GM21526 (cell line): ENCODE results near the gene DLG3.

ENCODE experiments used
- ATAC-seq: cut with Tn5 transposase; IDR thresholded peaks from one replicate; pipeline ENCODE4 v1.9.1; 2021; ENCODE audit warnings: moderate library complexity; ENCODE audit not compliant: unreplicated experiment, low FRiP score

DLG3 gene

DNA sequence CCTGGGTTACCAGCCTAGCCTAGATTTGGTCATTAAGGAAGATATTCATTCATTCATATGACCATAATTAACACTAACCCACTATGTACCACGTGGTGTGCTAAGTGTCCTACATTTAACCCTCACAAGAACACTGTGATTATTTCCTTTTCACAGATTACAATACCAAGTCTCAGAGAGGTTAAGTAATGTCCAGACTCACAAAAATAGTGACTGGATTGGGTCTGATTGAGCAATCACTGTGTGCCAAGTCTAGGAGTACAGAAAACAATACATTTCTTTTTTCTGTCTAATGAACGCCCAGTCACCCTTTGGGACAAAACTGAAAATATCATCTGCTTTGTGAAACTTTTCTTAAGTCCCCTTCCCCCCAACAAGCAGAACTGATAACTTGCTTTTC lies 7.6 kb upstream of the DLG3 start:
- no peak for ATAC-seq

DNA sequence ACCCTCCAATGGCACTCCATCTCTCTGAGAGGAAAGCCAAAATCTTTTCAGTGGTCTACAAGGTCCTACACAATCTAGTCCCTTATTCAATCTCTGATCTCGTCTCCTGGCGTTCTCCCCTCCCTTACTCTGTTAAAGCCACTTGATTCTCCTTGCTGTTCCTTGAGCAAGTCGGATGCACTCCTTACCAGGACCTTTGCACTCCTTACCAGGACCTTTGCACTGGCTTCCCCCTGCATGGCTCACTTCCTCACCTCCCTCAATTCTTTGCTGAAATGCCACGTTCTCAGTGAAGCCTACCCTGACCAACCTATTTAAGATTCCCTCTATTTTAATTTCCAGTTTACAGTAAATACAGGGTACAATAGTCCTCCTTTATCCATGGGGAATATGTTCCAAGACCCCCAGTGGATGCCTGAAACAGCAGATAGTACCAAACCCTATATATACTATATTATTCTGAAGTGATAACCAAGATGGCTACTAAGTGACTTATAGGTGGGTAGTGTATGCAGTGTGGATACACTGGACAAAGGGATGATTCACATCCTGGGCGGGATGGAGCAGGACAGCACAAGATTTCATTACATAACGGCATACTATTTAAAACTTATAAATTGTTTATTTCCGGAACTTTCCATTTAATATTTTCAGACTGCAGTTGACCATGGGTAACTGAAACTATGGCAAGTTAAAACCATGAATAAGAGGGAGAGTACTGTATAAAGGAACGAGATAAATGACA lies 6.5 kb upstream of the DLG3 start:
- no peak for ATAC-seq

DNA sequence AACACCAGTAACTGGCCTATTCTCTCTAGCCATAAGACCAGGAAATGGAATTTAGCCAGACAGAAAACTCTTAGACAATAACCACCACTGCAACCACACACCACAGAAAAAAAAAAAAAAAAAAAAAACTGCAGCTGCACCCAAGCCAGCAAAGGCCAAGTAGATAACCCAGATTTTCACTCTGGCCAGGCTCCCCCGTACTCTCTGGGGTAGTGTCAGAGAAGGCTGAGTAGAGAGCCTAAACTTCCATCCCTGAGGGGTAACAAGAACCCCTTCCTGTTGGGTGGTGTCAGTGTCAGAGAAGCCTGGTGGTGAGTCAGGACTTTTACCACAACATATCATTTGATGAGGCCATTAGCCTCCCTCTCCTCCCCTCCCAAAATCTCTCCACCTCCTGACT lies 5.6 kb upstream of the DLG3 start:
- no peak for ATAC-seq

DNA sequence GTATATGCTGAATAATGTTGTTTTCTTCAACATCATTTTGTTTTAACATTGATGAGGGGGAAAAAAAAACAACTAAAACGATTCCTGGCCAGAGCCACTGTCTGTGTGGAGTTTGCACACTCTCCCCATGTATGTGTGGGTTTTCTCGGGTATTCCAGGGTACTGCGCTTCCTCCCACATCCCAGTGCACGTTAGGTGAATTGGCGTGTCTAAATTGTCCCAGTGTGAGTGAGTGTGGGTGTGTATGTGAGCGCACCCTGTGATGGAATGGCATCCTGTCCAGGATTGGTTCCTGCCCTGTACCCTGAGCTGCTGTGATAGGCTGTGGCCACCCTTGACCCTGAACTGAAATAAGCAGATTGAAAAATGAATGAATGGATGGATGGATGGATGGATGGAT lies 2.4 kb upstream of the DLG3 start:
- ATAC-seq, result no peak

DNA sequence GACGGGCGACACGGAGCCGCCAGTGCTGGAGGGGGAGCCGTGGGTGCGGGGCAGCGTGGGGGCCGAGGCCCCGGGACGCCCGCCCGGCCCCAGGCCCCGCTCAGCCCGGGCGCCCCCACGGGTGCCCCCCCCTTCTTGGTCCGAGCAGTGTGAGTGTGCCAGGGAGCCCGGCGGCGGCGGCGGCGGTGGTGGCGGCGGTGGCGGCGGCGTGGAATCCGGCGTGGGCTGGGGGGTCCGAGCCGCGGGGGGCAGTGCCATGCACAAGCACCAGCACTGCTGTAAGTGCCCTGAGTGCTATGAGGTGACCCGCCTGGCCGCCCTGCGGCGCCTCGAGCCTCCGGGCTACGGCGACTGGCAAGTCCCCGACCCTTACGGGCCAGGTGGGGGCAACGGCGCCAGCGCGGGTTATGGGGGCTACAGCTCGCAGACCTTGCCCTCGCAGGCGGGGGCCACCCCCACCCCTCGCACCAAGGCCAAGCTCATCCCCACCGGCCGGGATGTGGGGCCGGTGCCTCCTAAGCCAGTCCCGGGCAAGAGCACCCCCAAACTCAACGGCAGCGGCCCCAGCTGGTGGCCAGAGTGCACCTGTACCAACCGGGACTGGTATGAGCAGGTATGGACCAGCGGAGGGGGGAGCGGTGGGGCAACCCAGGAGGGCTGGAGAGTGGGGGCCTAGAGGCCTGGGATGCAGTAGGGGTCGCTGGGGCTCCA lies 466 bp downstream of the DLG3 start:
- no peak for ATAC-seq

DNA sequence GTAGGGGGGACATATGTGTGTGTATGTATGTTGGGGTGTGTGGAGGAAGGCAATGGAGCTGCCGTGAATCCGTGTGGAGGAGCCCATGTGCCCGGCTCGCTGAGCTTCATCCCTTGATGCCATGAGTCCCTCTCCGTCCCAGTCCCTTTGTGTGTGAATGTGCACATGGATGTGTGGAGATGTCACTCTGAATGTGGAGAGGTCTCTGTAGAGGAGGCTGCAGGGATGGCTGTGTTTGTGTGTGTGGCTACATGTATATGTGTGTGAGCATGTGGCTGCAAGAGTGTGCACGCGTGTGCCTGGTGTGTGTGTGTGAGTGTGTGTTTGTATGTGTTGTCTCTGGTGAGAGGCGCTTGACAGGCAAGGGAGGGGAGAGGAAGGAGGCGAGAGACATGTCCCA lies 1.3 kb downstream of the DLG3 start:
- ATAC-seq, result no peak

DNA sequence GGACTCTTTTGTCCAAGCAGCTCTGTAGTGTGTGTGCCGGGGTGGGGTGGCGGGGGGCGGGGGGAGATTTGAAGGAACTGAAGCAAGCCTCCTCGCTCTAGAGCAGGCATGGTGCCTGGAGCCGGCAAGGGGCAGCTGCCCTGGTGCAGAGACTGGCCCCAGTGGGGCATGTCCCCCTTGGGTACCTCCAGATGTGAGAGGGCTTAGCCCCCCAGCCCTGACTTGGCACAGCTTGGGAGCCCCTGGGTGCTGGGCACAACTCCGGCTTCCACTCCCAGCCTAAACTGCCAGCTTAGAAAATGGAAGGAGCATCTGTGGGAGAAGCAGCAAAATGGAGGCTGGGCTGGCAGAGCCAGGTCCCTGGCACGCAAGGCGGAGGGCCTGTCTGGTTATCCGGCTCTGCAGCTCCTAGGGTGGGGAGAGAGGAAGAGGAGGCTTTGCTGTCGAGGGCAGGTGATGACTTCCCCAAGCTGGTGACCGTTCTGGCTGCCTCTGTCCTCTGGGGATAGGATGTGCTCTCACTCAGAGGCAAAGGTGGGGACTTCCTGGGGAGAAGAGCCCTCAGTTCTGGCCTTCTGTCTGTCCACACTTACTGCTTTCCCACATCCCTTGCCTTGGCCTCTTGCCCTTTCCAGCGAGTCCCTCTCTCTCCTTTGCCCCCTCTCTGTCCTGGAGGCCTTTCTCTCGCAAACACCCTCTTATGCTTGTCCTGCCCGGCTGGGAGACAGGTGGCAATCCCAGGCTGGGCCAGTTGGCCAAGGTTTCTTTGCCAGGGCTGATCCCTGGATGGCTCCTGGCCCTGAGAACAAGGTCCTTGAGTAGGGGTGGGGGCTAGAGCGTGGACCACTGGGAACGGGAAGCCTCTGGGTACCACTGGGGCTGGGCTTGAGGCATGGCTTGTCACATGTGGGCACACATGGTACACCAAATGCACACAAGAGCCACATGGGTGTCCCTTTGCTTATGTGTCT lies 2.0 kb downstream of the DLG3 start:
- ATAC-seq, result no peak

DNA sequence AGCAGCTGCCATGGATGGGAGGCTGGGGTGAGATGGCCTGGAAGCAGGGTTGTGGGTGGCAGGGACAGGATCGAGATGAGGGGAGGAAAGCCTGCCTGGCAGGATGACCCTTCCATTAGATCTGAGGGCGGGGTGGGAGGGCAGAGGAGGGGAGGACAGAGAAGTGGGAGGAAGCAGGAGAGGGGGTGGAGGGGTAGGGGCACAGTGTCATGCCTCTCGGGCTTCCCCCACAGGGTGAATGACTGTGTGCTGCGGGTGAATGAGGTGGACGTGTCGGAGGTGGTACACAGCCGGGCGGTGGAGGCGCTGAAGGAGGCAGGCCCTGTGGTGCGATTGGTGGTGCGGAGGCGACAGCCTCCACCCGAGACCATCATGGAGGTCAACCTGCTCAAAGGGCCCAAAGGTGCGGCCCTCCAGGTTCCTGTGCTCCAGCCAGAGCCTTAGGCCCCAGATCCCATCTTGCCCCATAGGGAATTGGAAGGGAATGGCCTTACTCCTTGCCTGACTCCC lies 4.9 kb downstream of the DLG3 start:
- ATAC-seq, result no peak

DNA sequence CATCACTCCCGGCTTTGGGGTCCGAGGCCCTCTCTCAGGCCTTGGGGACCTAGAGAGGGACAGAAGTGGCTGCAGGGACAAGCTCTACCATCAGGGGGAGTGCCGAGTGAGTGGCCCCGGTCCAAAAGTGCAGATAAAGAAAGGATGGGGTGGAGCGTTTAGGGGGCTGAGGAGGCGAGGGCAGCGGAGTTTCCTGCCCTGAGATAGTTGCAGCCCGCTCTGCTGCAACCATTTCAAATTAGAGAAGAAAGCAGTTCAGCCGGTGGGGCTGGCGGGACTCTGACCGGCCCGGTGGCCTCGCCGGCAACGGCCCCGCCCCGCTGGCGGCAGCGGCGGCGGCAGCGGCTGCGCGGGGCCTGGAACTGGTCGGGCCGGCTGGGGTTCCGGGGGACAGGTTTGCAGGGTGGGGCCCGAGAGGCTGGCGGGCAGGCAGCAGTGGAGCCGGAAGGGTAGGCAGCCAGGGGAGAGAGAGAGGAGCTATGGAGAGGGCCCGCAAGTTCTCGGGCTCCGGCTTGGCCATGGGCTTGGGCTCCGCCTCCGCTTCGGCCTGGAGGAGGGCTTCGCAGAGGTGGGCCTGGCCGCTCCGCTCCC lies 7.6 kb downstream of the DLG3 start:
- ATAC-seq, result peak; percentile 55

DNA sequence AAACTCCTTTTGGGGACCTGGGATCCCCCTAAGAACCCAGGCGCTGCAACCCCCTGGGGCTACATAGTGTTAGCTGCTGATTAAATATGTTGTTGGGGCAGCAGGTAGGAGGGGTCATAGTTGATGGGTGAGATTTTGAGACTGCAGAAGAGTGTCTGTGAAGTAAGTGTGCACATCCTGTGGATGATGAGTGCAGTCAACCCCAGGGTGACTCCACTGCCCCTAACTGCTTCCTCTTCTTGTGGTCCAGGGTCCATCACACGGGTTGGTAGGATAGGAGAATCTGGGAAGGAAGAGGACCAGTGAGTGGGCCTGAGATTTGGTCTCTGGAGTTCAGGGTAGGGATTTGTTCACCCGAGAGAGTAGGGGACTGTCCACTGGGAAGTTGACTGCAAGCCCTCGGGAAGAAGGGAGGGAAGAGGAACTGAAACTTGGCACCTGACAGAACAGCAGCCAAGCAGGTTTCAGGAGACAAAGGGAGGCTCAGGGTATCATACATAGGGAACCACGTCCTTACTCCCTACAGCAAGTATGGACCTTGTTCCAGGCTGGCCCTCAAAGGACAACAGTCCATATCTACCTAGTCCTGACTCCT lies 8.5 kb downstream of the DLG3 start:
- ATAC-seq, result no peak

DNA sequence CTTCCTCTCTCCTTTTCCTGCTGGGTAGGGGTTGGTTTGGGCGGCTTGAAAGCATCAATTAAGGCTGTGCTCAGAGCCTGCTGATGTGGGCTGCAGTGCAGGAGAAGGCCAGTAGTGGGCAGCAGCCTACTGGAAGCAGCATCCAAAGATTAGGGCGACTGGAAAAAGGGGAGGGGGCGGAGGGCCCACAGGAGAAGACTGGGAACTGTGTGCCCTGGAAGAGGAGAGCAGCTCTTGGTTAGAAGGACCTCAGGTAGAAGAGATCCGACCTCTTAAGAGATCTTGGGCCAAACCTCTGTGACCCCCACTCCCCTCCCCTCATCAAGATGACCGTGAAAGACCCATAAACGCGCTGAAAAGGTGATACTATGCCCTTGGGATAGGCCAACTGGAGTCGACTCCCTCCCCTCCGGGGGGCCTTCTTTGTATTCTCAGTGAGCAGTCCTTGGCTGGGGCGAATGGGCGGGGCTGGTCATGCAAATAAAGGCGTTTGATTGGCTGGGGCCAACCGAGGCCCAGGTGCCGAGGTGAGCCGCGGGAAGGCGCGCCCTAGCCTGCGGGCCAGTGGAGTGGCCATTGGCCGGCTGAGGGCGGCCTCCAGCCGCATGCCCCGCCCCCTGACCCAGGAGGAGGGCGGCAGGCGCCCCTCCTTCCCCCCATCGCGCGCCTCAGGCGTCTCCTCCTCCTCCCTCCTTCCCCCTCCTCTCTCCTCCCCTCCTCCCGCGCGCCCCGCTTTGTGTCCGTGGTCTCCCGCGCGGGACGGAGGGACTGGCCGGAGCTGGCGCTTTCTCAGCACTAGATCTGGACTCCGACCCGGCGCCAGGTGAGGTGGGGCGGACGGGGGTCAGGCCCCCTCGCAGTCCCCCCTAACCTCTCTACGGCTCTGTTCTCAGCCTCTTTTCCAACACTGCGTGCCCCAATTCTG lies 10.1 kb downstream of the DLG3 start:
- ATAC-seq, result peak; percentile 48

DNA sequence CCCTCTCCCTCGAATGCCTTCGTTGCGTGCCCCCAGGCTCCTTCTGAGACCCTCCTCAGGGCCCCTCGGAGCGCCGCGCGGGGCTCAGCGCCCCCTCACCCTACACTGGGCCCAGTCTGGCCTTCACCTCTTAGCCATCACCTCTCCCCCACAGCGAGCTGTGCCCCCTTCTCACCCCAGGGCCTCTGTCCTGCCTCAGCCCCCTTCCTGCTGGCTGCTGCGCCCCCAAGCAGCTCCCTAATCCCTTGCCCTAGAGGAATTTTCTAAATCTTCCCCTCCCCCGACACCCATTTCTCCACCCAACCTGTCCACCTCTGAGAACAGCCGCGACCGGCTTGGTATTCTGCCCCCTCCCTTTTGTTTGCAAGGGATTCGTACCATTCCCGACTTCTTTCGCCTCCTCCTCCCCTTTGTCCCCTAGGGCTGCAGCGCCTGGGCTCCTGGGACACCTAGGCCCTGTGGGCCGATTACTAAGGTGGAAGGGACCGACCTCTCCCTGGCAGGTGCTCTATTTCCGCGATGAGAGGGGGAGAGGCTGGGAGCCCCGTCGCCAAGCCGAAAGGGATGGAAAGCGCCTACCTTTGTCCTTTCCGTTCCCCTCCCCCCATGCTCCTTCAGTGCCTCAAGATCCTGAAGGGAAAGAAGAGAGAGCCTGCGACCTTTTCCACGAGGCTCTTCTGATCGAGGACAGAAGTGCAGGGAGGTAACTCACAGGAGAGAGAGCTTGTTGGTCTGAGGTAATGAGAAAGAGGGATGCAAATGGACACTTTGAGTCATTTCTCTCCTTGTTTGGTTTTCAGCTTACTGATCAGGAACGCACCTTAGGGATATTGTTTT lies 10.9 kb downstream of the DLG3 start:
- no peak for ATAC-seq

DNA sequence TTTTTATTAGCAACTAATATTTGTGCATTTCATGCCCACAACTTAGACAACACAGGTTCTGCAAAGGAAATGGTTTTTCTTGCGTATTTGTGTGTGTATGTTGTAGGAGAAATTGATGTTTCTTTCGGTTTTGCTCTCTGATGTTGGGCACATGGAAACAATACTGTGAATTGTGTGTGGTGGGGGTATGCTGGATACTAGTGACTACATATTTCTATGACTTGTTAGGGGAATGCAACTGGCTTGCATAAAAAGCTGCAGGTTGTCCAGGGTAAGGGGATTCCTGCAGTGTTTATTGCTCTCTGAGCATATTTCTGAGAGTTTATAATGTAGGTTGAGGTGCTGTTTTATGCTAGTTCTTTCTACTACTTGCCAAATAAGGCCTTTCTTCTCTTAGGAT lies 11.6 kb downstream of the DLG3 start:
- no peak for ATAC-seq

DNA sequence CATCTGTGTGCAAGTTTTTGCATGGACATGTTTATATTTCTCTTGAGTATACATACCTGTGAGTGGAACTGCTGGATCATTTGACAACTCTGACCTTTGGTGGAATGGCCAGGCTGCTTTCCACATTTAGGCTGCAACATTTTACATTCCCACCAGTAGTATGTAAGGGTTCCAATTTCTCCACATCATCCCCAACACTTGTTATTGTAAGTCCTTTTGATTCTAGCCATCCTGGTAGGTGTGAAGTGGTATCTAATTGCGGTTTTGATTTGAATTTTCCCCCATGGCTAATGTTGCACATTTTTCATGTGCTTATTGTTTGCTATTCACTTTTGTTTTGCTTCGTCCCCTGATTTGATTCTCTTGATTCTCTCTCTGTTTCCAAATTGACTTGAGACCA lies 16.4 kb downstream of the DLG3 start:
- ATAC-seq, result no peak

DNA sequence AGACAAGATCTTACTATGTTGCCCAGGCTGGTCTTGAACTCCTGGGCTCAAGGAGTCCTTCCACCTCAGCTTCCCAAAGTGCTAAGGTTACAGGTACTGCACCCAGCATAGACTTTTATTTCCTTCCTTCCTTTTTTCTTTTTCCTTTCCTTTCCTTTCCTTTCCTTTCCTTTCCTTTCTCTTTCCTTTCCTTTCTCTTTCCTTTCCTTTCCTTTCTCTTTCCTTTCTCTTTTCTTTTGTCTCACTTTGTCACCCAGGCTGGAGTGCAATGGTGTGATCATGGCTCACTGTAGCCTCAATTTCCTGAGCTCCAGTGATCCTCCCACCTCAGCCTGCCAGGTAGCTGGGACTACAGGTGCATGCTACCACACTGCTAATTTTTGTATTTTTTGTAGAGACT lies 19.4 kb downstream of the DLG3 start:
- no peak for ATAC-seq

DNA sequence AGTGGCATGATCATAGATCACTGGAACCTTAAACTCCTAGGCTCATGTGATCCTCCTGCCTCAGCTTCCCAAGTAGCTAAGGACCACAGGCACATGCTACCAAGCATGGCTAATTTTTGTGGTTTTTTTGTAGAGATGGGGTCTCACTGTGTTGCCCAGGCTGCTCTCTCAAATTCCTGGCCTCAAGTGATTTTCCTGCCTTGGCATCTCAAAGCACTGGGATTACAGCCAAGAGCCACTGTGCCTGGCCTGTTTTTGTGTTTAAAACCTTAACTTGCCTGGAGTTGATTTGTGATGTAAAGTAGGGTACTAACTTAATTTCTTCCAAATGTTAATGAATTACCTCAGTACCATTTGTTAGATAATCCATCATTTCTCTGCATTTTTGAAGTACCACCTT lies 22.3 kb downstream of the DLG3 start:
- no peak for ATAC-seq

DNA sequence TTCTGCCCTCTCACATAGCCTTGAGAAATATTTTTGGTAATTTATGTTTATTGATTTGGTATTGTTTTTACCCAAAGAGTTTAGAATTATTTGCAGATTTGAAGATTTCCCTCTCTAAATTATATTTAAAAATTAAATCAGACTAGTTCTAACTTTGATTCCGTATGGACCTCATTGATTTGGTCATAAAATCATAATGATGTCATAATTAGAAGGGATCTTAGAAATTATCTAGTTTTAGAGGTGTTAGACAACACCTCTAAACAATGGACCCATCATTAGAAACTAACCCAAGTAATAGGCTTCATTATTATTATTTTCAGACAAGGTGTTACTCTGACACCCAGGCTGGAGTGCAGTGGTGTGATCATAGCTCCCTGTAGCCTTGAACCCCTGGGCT lies 24.1 kb downstream of the DLG3 start:
- ATAC-seq, result no peak

DNA sequence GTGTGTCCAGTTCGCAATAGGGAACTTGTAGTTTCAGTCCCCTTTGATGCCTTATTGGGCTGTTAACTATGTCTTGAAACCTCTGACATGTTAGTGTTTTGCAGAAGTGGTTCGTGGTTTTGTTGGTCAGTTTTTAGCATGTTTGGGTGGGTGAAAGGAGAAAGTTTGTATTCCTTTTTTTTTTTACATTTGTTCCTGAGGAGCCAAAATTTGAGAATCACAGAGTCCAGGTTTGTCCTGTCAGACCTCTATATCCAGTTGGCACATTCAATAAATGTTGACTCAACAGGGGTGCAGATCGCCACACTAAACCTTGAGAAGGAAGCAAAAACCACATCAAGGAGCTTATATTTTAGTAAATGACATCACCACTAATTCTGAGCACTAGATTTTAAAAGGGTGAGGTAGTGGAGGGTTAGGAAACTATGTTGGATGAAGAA lies 26.2 kb downstream of the DLG3 start:
- peak; percentile 52 for ATAC-seq
